Activated CD8-positive, alpha-beta memory T cell treated with anti-CD3 and anti-CD28 coated beads for 24 hours (primary cell): Measurements from ENCODE around the gene HTR3A.
"Not testable (repeated sequence)": the region's sequence is repeated elsewhere in the genome, so short reads cannot be mapped to it uniquely, and the experiment has no call there.

Experiments
- DNase-seq: peaks from one replicate; pipeline ENCODE4 v3.0.0-alpha.2; 2020

The HTR3A gene

DNA sequence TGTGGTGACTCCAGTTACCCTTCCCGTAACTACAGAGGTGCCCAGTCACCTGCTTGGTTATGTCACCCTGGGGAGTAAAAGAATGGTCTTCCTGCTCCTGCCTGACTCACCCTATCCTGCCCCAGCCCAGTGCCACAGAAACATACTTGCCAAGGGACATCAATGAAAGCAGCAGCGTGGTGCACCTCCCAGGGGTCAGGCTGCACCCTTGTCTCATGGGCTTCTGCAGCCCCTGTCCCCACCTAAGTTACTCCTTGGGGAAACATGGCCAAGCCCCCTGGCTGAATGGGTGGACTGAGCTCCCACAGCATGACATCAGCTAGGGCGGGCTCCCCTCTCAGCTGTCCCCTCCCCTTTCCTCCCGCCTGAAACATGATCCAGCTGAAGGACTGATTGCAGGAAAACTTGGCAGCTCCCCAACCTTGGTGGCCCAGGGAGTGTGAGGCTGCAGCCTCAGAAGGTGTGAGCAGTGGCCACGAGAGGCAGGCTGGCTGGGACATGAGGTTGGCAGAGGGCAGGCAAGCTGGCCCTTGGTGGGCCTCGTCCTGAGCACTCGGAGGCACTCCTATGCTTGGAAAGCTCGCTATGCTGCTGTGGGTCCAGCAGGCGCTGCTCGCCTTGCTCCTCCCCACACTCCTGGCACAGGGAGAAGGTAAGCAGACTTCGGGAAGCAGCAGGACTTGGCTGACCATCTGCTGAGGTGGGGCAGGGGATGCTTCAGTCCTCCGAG, at the start of gene HTR3A:
TSS of gene HTR3A (plus strand) at position 368 of the 730 bp plus-strand sequence. CDS start at position 586, 218 bp downstream.
- DNase-seq = no peak

DNA sequence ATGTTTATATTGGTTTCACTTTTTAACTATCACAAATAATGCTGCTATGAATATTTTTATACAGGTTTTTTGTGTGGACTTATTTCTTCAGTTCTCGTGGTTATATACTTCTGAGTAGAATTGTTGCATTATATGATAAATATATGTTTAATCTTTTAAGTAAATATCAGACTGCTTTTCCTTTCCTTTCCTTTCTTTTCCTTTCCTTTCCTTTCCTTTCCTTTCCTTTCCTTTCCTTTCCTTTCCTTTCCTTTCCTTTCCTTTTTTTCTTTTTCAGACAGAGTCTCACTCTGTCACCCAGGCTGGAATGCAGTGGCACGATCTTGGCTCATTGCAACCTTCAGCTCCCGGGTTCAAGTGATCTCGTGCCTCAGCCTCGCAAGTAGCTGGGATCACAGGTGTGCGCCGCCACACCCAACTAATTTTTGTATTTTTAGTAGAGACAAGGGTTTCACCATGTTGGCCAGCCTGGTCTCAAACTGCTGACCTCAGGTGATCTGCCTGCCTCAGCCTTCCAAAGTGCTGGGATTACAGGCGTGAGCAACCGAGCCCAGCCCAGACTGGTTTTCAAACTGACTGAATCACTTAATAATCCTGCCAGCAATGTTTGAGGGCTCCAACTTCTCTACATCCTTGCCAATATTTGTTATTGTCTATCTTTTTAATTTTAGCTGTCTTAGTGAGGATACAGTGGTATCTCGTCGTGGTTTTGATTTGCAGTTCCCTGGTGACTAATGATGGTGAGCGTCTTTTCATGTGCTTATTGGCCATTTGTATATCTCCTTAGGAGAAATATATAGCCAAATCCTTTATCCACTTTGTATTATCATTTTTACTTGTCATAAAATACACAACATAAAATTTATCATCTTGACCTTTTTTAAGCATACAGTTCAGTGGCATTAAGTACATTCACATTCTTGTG, 48.4 kb upstream of the HTR3A start:
- no peak for DNase-seq

DNA sequence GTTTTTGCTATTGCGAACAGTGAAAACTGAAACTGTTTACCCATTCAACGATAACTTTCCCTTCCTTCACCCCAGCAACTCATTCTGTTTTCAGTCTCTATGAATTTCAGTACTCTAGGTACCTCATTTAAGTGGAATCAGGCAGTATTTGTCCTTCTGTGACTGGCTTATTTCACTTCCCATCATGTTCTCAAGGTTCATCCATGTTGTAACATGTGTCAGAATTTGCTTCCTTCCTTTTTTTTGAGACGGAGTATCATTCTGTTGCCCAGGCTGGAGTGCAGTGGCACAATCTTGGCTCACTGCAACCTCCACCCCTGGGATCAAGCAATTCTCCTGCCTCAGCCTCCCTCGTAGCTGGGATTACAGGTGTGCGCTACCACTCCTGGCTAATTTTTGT, 46.6 kb upstream of the HTR3A start:
- no peak for DNase-seq

DNA sequence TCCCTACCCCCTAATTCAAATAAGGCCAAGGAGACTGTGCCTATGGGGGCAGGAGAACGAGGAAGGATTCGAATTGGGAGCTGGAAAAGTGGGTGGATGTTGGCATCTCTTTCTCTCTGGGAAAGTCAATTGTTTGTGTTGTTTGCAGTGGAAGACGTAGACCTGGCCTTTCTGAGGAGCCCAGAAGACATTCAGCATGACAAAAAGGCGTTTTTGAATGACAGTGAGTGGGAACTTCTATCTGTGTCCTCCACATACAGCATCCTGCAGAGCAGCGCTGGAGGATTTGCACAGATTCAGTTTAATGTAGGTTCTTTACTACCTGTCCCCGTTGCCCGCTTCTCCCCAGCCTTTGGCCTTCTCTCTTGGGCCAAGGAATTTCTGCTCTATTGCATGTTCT, 42.1 kb upstream of the HTR3A start:
- DNase-seq = no peak

DNA sequence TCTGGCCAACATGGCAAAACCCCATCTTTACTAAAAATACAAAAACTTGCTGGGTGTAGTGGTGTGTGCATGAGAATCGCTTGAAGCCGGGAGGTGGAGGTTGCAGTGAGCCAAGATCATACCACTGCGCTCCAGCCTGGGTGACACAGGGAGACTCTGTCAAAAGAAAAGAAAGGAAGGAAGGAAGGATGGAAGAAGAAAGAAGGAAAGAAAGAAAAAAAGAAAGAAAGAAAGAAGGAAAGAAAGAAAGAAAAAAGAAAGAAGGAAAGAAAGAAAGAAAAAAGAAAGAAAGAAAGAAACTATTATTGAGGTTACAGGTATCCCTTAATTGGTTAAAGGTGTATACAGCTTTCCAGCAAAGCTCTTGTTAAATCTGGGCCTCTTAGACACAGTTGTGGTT, 40.7 kb upstream of the HTR3A start:
- not testable (repeated sequence) for DNase-seq

DNA sequence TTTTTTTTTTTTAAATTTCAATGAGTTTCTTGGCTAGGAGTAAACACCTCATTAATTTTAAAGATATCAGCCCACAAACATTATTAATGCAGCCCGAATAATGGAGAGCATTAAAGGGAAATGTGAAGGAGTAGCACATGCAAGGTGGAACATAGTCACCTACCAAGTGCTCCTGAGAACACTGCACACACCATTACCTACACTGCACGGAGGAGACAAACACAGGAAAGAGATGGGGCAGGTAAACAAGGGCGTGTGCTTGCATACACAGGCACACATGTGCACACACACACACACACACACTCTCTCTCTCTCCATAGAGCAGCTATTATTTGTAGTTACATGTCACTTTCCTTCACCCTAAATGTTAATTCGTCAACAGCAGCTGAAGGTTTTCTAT, 40.1 kb upstream of the HTR3A start:
- no peak for DNase-seq

DNA sequence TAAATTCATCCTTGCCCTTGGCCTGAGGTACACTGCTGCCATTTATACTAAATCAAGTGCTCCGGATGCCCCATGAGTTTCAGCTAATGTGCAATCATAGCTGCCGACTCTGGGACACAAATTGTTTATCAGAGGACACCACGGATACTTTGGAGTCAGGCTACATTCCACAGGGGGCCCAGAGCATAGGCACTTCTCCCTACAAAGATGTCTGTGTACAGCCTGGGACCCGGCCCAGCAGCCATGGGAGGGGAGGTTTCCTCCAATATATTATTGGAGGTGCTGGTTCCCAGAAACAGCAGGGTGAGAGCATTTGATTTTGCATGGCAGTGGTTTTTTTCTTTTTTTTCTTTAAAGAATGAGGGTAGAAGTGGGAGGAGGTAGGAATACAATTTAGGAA, 39.0 kb upstream of the HTR3A start:
- DNase-seq = no peak

DNA sequence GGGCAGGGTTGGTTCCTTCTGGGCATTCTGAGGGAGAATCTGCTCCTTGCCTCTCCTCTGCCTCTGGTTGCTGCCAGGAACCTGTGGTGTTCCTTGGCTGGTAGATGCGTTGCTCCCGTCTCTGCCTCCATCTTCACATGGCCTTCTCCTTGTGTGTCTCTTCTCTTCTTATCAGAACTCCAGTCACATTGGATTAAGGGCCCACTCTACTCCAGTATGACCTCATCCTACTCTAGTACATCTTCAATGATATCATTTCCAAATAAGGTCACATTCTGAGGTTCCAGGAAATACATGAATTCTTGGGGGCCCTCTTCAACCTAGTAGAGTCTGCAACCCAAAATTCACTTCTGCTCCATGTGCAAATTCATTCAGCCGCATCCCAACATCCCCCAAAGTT, 37.0 kb upstream of the HTR3A start:
- DNase-seq = no peak

DNA sequence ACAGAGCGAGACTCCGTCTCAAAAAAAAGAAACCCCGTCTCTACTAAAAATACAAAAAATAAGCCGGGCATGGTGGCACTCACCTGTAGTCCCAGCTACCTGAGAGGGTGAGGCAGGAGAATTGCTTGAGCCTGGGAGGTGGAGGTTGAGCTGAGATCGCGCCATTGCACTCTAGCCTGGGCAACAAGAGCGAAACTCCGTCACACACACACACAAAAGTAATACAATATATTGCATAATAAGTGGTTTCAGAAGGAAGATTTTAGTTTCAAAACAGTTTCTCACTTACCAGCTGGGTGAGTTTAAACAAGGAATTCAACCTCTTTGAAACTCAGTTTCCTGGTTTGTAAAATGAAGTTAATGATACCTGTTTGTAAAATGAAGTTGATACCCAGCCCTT, 32.7 kb upstream of the HTR3A start:
- DNase-seq = no peak

DNA sequence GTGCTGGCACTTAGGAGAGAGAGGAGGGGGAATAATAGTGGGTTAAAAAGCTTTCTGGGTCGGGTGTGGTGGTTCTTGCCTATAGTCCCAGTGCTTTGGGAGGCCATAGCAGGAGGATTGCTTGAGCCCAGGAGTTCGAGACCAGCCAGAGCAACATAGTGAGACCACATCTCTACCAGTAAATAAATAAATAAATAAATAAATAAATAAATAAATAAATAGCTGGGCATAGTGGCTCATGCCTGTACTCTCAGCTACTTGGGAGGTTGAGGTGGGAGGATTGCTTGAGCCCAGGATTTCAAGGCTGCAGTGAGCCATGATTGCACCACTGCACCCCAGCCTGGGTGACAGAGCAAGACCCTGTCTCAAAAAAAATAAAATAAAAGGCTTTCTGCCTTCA, 28.7 kb upstream of the HTR3A start:
- not testable (repeated sequence) for DNase-seq

DNA sequence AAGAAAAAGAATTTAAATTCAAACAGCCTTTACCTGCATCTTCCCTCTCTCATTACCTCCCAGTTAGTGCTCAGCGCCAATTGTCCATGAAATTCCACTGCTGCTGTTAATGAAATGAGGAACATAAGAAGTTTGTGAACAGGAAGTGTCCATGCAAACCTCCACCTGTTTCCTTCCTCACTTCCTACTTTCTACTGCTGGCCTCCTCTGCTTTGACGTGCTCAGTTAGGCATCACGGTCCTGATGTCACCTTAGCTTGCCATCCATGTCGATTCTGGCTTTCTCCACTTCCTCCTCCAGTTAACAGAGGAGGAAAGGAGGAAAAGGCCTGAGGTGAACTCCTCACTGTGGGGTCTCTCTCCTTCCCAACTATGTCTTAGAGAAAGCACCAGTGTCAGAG, 26.9 kb upstream of the HTR3A start:
- DNase-seq = no peak

DNA sequence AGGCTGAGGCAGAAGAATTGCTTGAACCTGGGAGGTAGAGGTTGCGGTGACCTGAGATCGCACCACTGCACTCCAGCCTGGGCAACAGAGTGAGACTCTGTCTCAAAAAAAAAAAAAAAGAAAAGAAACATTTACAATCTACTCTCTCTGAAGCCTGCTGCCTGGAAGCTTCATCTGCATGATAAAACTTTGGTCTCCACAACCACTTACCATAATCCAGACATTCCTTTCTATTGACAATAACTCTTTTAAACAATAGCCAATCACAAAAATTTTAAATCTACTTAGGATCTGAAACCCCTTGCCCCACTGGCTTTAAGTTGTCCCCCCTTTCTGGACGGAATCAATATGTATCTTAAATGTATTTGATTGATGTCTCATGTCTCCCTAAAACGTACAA, 25.0 kb upstream of the HTR3A start:
- no peak for DNase-seq

DNA sequence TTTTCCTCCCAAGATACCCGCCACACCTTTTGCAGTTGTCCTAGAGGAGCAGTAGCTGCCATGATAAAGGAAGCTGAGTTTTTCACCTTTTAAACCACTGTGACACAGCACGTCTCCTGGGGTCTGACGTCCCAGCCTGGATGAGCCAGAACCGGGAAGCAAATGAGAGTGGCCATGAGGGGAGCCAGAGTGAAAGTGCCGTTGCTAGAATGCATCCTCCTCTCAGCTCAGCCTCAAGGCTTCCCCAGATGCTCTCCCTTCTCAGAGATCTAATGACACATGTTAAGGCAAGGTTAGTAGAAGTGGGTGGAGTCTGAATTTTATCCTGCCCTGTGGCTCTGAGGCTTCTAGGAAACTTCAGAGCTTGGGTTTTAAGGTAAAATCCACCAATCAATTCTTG, 23.4 kb upstream of the HTR3A start:
- no peak for DNase-seq

DNA sequence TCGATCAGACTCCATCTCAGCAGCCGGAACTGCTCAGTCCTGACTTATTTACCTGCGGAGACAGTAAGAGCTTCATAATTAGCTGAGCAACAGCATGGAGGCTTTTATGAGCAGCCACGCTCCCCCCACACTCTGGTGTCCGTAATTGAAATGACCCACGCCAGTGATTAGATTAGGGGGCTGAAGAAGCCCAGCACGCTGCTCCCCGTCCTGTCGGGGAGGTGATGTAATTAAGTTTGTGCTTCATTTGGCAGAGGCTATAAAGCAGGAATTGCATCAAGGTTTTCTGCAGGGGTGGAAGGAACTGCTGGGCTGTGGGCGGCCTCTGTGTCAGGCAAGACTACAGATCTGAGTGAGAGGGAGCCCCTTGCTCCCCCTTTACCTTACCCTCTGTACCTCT, 22.8 kb upstream of the HTR3A start:
- no peak for DNase-seq

DNA sequence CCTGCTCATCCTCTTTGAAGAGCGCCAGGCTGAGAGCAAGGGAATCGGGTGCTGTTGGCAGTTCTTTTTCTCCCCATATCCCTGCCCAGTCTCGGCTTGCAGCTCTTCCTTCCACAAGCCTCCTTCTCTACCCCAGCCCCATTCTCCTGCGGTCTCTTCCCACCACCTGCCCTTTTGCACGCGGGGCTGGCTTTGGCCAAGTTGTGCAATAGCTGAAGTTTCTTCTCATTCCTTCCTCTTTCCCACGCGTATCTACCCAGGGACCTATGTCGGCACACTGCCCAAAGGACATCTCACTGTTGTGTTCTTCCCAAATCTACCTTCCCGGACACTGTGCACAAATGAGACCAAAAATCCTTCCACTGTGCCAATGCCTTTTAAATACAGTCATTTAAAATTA, 22.3 kb upstream of the HTR3A start:
- no peak for DNase-seq

DNA sequence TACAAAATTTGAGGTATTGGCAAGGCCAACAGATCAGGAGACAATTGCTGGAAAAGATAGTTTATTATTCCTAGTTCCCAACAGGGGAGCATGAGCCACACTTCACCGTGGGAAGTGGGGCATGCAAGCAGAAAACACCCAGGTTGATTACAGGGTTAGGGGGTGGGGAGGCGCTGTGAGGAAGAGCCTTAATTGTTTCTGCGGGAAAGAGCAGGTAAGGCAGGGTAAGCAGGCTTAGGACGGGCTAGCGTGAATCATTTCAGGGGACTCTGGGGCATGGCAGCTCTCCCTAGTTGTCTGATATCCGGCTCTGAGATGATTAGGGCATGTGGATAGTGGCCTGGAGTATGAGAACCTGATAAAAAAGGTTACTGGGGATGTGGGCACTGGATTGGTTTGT, 20.7 kb upstream of the HTR3A start:
- DNase-seq = no peak

DNA sequence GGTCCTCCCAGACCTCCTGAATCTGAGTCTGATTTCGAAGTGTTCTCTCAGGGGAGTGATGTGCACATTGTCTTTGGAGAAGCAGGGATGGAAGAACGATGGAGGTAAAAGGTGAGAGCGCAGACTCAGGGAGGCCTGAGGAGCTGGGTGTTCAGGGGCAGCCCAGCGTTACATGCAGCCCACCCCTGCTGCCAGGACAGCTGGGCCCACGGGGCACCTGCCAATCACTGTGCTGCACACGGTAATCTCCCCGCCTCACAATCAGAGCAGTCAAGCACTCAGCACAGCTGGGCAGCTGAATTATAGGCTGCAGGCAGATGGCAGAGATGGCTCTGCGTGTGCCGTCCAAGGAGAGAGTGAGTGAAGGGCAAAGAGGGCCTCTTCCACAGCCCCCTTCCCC, 17.9 kb upstream of the HTR3A start:
- no peak for DNase-seq

DNA sequence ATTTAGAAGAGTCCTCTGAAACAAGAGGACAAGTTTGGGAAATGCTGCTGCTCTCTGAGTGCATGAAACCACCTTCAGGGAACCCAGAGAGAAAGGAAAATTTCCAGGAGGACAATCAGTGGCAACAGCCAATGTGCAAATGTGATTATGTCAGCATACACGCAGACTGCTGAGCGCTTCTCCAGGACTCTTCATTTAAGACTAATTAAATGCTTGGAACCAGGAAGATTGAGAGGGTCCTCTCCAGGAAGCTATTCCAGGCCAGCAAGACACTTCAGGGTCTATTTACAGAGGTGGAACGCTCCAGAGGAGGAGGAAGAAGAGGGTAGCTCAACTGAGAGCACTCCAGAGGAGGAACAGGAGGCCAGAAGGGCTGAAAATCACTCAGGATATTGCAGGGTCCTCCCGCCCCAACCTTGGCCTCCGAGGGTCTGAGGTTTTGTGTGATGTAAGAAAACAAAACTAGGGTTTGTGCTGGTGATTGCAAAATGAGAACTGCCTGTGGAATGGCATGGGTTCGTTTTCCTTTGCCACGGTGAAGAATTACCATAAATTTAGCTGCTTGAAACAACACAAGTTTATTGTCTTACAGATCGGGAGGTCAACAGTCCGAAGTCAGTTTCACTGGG, 14.1 kb upstream of the HTR3A start:
- DNase-seq = no peak

DNA sequence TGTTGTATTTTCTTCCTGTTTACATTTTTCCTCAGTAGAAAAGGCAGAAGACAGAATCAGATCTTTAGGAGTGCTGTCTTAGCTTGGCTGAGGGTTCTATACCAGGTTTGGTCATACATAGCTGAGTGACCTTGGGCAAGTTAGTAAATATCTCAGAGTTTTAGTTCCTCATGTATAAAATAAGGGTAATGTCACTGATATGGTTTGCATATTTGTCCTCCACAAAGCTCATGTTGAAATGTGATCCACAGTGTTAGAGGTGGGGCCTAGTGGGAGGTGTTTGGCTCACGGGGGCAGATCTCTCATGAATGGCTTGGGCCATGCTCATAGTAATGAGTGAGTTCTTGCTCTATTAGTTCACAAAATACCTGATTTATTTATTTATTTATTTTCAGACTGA, 7.5 kb upstream of the HTR3A start:
- no peak for DNase-seq

DNA sequence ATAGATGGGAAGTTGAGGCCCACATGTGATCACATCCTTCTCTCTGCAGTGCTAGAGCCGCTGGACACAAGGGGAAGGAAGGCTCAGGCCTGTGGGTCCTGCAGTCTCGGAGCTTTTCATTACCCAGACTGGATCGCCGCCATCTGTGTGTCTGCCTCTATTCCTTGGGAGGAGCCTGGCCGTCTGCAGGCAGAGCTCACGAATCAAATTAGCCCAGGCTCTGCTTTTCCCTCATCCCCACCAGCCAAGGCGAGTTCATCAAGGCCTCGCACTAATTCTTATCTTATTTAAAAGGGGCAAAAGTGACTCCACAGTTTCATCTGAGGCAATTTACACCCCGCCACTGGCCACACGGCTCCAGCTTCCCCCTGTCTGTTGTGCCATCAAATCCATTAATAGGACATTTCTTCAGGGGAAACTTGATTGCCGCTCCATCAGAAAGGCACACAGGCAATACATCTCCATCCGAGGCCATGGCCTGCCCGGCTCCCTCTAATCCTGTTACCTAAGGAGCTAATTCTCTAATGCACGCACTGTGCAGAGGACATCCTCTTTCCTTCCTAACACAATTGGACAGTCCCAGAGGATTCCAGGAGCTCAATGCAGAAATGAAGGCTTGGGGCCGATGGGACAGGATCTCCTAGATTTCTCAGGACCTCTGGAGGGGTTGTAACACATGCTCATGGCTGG, 3.3 kb upstream of the HTR3A start:
- no peak for DNase-seq

DNA sequence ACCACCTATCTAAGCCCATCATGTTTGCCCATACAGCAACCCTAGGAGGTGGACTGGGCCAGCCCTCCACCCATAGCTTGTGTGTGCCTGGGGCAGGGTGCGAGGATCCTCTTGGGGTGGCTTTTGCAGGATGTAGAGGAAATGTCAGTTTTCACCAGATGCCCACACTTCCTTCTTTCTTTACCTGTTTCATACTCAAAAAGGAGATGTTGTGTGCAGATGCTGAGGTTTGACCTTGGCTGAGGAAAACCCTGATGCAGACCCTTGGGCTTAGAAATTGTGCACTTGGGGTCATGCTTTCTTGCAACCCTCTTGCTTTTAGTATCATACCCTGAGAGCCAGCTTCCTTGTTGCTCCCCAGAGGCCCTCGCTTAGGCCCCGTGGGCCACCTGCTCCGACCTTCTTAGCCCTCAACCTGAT, 2.2 kb downstream of the HTR3A start:
- no peak for DNase-seq

DNA sequence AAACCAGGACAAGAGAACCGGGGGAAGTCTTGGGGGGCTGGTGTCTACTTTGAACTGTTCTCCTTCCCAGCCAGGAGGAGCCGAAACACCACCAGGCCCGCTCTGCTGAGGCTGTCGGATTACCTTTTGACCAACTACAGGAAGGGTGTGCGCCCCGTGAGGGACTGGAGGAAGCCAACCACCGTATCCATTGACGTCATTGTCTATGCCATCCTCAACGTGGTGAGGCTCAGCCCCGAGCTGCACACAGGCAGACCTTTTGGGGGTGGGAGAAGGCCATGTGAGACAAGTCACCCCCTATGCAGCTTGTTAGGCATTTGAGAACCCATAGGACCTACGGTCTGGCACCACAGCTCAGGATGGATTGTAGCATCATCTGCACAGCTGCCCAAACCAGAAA, 2.8 kb downstream of the HTR3A start:
- DNase-seq = no peak

DNA sequence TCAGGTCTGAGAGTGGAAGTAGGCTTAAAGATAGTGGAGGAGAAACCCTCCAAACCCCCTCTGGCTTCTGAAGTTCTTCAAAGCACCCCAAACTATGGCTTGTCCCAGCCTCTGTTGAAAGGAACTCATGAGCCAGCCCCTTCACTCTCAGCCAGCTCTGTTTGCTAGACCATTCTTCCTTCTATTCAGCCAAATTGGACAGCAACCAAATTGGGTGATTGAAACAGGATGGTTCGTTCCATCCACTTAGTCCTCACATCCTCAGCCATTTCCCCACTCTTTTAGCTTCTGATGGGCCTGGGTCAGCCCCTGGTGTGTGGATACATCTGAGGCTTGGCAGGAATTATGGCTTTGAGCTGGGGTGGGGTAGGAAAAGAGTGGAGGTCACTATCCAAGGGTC, 4.5 kb downstream of the HTR3A start:
- no peak for DNase-seq
